DND-41 (cell line): ENCODE measurements around the gene HRH2.

Source experiments
- CTCF ChIP-seq: IDR thresholded peaks from 2 replicates; pipeline ENCODE4 v1.5.1; 2012; ENCODE audit warnings: borderline replicate concordance, low read length, moderate library complexity, mild to moderate bottlenecking; ENCODE audit not compliant: poor library complexity, severe bottlenecking; ENCODE audit errors: extremely low read depth
- EZH2 ChIP-seq: IDR thresholded peaks from 3 replicates; pipeline ENCODE4 v1.6.1; 2012; ENCODE audit warnings: borderline replicate concordance, low read depth, mild to moderate bottlenecking, moderate library complexity, low read length, inconsistent platforms; ENCODE audit not compliant: severe bottlenecking

DNA sequence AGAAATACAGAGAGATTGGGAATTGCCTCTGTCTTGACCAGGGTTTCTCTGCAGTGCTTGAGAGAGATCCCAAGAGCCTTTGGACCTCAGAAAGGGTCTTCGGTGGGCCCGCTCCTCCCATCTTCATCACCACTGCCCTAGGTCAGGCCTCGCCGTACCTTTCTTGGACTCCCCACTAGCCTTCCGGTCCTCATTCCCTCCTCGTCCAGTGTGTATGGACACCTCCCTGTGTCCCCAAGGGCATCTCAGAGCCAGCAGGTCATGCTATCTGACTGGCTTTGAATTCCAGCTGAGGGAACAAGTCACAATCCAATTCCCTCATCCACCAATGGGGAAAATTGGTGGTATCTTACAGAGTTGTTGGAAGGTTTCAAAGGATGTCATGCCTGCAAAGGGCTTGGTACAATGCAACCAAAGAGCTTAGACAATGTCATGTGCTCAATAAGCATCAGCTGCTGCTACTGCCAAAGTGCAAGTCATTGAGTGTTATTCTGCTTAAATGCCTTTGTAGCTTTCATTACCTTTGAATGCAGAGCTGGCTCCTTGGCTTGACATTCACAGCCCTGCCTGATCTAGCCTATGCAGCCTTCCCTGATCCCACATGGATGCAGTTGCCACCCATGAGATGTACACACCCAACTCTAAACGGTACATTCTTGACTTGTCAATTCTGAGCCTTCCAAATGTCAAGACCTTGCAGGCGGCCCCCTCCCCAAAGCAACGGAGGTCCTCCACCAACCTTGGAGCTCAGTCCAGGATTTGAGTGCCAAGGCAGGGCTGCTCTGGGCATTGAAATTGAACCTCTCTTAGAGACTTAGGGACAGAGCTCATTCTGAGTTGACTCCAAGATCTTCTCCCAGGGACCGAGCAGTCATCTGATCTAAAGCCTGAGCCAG, 58.0 kb downstream of the HRH2 start:
- TF ChIP-seq CTCF (no peak), EZH2 (no peak)
